ENCODE measurements around the gene VPS18.

DNA sequence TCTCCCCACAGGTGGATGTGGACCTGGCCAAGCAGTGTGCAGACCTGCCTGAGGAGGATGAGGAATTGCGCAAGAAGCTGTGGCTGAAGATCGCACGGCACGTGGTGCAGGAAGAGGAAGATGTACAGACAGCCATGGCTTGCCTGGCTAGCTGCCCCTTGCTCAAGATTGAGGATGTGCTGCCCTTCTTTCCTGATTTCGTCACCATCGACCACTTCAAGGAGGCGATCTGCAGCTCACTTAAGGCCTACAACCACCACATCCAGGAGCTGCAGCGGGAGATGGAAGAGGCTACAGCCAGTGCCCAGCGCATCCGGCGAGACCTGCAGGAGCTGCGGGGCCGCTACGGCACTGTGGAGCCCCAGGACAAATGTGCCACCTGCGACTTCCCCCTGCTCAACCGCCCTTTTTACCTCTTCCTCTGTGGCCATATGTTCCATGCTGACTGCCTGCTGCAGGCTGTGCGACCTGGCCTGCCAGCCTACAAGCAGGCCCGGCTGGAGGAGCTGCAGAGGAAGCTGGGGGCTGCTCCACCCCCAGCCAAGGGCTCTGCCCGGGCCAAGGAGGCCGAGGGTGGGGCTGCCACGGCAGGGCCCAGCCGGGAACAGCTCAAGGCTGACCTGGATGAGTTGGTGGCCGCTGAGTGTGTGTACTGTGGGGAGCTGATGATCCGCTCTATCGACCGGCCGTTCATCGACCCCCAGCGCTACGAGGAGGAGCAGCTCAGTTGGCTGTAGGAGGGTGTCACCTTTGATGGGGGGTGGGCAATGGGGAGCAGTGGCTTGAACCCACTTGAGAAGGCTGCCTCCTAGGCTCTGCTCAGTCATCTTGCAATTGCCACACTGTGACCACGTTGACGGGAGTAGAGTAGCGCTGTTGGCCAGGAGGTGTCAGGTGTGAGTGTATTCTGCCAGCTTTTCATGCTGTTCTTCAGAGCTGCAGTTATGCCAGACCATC, 8.6 kb downstream of the VPS18 start:
- TF ChIP-seq EZH2 (IDR thresholded peaks at IDR 0.05; ENCODE audit: borderline replicate concordance, low read depth, low read length, poor library complexity, severe bottlenecking): no peak
- TF ChIP-seq, protein P1, sequence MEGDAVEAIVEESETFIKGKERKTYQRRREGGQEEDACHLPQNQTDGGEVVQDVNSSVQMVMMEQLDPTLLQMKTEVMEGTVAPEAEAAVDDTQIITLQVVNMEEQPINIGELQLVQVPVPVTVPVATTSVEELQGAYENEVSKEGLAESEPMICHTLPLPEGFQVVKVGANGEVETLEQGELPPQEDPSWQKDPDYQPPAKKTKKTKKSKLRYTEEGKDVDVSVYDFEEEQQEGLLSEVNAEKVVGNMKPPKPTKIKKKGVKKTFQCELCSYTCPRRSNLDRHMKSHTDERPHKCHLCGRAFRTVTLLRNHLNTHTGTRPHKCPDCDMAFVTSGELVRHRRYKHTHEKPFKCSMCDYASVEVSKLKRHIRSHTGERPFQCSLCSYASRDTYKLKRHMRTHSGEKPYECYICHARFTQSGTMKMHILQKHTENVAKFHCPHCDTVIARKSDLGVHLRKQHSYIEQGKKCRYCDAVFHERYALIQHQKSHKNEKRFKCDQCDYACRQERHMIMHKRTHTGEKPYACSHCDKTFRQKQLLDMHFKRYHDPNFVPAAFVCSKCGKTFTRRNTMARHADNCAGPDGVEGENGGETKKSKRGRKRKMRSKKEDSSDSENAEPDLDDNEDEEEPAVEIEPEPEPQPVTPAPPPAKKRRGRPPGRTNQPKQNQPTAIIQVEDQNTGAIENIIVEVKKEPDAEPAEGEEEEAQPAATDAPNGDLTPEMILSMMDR (conservative IDR thresholded peaks at IDR 0.05; ENCODE audit: low read depth, low read length): no peak

All from A673 (cell line).